ENCODE results near the gene MT1M.
"Not testable (repeated sequence)": the region's sequence is repeated elsewhere in the genome, so short reads cannot be mapped to it uniquely, and the experiment has no call there.

Gene MT1M

DNA sequence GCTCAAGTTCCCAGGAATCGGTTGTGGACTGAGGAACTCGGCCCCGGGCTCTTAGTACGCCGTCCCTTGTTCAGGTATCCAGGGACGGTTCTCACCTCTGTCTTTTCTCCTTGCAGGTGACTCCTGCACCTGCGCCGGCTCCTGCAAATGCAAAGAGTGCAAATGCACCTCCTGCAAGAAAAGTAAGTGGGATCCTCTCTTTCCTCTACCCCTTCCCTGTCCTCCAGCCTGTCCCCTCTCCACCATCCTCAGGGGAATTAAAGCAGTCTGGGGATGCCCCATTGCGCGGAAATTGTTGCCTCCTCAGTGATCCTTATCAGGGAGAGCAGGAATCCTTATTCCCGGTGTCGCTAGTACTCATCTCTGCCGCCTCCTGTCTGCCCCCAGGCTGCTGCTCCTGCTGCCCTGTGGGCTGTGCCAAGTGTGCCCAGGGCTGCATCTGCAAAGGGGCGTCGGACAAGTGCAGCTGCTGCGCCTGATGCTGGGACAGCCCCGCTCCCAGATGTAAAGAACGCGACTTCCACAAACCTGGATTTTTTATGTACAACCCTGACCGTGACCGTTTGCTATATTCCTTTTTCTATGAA lies 23.5 kb upstream of the MT1M start:
- DNase-seq (ENCODE audit: low read depth): peak; percentile 42

DNA sequence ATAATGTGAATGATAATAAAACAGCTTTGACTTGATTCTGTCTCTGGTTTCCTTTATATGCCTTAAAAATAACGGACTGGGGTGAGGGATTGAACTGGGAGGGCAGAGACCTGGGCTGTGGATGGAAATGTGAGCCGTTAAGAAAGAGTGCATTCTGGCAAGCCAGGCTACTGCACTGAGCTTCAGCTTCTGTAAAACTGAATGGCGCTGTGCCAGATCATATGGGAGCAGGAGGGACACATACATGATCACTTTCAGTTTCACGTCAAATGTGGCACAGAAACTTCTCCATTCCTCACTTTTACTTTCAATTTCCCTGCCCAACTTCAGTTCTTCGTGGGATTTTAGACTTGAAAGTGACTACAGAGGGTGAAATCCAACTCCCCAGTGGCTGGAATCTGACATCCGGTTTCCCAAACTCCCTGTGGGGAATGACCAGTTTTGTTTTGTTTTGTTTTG lies 23.0 kb upstream of the MT1M start:
- DNase-seq (ENCODE audit: low read depth): peak; percentile 92

DNA sequence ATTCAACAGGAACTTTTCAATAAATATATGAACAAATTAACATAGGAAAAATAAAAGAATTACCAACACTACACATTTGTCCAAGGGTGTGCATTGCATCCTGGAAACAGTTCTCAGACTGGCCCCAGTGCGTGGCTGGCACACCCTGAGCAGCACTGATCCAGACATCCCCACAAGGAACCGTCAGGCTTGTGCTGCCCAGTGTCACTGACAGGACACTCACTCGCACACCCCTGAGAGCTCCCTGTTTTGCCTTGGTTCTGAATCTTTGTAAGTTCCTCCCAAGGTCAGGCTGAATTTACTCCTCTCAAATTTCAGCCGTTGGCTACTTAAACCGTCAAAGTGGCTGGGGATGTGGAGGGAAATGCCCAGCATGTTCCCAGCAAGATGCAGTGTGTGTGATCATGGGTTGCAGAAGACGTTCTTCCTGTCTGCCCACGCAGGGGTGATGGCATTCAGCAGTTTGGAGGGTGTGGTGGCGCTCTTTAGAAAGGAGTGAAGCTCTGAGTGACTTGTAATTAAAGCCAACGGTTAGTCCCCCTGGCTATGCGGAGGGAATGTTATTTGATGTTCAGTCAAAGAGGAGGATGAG lies 22.3 kb upstream of the MT1M start:
- DNase-seq (ENCODE audit: low read depth): peak; percentile 89

DNA sequence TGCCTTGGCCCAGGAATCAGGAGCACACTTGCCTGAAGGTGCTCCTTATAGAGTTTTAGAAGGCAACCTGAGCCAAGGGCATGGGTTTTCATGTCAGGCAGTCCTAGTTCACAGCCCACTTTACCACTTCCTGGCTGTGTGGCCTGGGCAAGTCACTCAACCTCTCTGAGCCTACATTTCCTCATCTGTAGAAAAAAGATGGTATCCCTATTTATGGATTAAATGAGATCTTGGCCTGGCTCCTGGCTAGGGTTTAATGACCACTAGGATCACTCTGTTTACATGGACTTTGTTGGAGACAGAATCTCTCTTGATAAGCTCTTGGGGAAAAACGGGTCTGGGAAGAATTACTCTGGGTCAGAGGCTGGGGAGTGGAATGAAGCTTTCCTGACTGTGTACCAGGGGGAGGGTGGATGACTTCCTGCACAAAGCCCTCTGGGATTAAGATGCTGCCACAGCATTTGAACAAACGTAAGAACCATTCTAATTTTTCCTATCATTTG lies 21.8 kb upstream of the MT1M start:
- DNase-seq (ENCODE audit: low read depth): peak; percentile 73

DNA sequence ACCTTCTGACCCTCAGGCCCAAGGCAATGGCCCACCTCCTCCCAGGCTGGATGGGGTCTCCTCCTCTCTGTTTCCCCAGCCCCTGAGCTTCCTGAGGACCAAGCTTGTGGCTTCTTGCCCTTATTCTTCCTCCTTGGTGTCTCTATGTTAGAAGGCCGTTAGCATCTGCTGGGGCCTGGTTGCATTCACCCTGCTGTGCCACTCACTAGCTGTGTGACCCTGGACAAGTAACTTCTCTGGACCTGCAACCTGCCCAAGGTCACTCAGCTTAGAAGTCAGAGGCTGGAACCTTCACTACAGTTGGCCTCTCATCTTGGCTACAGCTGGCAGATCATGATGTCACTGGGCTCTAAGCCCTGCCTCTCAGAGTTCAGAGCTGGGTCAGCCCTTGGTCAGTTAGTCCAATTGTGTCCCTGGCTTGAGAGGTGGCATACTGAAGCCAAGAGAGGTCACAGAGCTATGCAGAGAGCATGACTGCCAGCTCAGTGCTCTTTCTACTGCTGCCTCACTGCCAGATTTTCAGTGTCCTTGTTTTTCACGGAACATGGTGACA lies 21.1 kb upstream of the MT1M start:
- peak; percentile 64 for DNase-seq (ENCODE audit: low read depth)

DNA sequence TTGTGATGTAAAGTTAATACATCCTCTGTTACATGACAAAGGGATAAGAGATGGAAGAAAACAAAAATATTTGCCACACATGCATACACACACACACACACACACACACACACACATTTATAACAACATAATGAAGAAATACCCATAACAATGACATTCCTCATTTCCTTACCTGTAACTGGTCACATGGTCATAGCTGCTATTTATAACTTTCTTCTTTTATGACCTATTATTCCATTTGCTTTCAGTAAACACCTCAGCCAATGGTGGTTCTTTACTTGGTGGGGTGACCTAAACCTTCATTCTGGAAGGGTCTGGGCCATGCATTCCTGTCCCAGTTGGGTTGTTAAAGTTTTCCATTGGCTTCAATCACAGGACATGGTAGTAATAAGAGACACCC lies 18.8 kb upstream of the MT1M start:
- DNase-seq (ENCODE audit: low read depth): no peak

DNA sequence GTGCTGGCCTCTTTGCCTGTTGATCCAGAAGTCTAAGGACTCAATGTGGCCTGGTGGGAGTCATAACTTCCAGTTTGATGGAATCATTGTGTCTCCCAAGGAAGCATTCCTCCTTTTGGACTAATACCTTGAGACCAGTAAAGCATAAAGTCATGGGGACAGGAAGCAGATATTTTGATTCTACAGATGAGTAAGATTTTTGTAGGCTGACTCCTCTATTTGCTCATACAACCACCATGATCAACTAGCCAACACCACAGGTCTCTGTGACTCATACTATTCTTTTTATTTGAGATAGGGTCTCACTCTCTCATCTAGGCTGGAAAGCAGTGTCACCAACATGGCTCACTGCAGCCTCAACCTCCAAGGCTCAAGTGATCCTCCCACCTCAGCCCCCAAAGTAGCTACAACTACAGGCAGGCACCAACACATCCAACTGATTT lies 17.9 kb upstream of the MT1M start:
- DNase-seq (ENCODE audit: low read depth): peak; percentile 85

DNA sequence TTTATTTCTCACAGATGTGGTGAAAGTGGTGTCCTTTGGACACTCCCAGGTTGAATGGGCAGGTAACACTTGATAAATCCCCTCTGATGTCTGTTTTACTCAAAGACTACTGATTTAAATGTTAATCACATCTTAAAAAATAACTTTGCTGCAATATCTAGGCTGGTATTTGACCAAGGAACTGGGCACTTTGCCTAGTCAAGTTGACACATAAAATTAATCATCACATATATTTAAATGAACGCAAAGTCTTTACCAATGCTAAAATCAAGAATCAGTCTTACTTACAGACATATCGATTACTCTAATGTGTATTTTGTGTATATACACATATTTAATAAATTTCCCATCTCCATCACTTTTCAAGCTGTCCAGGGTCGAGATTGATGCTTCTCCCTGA lies 17.1 kb upstream of the MT1M start:
- peak; percentile 70 for DNase-seq (ENCODE audit: low read depth)

DNA sequence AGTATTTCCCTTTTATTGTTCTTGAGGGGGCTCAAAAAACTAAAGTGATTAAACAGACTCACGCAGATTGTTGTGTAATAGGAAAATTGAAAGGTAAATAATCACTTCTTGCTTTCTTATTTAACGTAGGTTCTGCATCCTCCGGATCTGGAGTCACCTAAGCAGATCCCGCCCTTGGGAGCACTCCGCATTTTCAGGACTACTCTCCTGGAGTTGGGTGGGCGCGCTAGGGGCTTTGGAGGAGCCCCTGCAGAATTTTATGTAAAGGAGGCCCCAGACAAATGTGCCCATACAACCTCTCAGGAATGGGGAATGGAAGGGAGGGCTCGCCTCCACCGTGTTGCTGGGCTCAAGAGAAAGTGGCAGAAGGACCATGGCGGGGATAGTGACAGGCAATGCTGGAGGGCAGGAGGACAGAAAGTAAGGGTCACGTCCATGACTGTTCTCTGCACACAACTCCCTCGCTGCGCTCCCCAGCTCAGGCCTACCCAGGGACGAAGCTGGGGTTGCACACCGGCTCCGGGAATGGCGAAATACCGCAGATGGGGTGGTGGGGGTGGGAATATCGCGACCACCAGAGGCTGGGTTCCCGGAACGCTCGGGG lies 15.7 kb upstream of the MT1M start:
- DNase-seq (ENCODE audit: low read depth): no peak

DNA sequence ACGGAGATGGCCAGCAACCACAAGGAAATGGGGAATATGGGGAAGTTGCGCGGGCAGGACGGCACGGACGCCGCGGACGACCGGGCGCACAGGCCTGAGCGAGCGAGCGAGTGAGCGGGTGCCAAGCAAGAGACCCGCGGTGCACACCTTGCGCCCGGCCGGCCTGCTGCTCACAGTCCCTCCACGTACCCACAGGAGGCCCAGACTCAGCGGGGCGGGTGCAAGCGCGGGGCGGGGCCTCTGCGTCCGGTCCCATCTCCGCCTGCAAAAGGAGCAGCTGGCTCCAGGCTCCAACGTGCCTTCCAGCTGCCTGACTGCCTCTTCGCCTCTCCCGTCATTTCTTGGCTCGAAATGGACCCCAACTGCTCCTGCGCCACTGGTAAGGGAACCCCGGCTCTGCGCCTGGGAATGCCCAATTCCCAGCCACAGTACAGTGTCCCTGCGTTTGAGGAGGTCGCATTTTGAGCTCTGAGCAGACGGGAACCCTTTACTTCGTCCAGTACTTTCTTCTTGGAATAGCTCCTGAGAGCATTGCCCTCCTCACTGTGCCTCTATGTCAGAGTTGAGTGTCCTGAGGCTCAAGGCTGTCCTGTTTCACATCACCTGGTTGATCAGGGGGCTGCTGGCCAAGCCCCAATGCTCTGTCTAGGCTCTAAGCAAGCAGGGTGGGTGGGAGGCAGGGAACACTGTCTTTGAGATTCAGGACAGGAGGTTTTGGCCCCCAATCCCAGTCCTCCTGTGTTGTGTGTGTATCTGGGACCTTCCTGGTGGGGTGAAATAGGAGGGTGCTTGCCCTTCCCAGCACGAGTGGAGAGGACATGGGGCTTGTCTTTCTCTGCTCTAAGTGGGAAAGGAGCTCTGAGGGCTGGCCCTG lies 15.0 kb upstream of the MT1M start:
- DNase-seq (ENCODE audit: low read depth): peak; percentile 73

DNA sequence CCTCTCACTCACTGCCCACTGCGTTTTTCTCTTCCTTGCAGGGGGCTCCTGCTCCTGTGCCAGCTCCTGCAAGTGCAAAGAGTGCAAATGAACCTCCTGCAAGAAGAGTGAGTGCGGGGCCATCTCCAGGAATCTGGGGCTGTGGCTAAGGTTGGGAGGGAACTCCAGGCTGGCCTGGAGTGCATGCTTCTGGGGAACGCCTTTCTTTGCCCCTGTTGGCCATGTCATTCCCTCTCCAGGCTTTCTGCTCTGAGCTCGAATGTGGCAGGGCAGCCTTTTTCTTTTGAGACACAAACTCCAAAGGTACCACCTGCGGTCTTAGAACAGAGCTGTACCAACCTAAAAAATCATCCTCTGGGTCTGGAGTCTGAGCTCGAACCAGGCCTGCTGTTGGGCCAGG lies 14.3 kb upstream of the MT1M start:
- no peak for DNase-seq (ENCODE audit: low read depth)

DNA sequence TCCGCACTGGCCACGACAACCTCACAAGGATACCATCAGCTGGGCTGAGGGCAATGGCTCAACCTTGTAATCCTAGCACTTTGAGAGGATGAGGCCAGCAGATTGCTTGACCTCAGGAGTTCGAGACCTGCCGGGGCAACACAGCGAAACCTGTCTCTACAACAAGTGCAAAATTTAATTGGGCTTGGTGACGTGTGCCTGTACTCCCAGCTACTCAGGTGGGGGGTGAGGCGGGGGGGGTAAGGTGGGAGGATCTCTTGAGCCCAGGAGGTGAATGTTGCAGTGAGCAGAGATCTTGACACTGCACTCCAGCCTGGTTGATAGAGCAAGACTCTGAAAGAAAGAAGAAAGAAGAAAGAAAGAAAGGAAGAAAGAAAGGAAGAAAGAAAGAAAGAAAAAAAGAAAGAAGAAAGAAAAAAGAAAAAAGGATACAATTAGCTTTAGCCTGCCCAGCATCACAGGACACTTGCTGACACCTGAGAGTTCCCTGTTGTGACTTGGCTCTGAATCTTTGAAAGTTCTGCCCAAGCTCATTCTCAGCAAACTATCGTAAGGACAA lies 12.0 kb upstream of the MT1M start:
- DNase-seq (ENCODE audit: low read depth): no peak

DNA sequence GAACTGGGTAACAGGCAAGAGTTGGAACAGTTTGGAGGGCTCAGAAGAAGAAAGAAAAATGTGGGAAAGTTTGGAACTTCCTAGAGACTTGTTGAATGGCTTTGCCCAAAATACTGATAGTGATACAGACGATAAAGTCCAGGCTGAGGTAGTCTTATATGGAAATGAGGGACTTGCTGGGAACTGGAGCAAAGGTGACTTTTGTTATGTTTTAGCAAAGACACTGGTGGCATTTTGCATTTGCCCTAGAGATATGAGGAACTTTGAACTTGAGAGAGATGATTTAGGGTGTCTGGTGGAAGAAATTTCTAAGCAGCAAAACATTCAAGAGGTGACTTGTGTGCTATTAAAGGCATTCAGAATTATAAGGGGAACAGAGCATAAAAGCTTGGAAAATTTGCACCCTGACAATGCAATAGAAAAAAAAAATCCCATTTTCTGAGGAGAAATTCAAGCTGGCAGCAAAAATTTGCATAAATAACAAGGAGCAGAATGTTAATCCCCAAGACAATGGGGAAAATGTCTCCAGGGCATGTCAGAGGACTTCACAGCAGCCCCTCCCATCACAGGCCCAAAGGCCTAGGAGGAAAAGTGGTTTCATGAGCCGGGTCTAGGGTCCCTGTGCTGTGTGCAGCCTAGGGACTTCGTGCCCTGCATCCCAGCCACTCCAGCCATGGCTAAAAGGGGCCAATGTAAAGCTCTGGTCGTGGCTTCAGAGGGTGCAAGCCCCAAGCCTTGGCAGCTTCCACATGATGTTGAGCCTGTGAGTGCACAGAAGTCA lies 10.6 kb upstream of the MT1M start:
- not testable (repeated sequence) for DNase-seq (ENCODE audit: low read depth)

DNA sequence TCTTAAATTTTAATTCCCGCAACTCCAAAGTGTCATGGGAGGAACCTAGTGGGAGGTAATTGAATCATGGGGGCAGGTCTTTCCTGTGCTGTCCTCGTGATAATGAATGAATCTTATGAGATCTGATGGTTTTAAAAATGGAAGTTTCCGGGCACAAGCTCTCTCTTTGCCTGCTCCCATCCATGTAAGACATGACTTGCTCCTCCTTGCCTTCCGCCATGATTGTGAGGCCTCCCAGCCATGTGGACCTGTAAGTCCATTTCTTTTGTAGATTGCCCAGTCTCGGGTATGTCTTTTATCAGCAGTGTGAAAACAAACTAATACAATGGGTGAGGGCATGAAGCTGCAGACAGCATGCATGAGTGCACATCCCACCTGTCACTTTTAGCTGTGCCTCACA lies 9.3 kb upstream of the MT1M start:
- not testable (repeated sequence) for DNase-seq (ENCODE audit: low read depth)

DNA sequence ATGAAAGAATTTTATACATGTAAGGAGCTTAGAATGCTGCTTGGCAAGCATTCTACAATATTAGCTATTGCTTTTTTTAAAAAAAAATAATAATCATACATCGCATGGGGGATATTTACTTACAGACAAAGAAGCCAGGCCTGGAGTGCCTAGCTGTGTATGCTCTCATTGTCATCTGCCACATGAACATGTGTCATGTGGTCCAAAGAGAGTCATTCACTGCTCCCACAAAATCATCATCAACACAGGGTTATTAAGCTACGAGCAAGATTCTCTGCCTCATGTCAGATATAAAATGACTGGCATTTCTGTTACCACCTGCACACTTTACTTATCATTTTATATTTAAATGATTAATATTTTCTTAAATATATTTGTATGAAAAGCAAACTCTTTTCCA lies 8.8 kb upstream of the MT1M start:
- no peak for DNase-seq (ENCODE audit: low read depth)

DNA sequence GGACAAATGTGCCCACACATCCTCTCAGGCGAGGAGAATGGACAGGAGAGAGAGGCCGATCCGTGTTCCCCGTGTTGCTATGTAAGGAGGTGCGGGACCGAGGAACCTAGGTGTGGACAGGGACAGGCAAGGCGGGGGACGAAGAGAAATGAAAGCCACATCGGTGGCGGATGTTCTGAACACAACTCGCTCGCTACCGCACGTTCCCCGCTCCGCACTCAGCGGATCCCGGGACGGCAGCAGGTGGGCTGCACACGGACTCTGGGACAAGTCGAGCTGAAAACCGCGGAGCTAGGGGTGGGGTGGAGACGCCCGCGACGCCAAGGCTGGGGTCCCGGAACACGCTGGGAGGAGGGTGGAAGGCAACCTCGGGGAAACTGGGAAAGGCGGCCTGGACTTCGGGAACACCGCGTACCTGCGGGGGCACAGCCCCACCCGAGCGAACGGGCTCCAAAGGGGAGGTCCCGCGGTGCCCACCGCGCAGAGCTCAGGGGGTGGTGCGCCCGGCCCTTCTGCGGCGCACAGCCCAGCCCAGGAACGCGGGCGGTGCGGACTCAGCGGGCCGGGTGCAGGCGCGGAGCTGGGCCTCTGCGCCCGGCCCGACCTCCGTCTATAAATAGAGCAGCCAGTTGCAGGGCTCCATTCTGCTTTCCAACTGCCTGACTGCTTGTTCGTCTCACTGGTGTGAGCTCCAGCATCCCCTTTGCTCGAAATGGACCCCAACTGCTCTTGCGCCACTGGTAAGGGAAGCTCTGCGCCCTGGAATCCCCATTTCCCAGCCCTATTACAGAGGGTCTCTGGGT lies 7.1 kb upstream of the MT1M start, which contains the start of gene MT1E:
Gene MT1E, plus strand, starts transcription at position 642 of the 803 bp plus-strand sequence. Its CDS starts 71 bp downstream, at position 713.
- DNase-seq (ENCODE audit: low read depth): peak; percentile 88

DNA sequence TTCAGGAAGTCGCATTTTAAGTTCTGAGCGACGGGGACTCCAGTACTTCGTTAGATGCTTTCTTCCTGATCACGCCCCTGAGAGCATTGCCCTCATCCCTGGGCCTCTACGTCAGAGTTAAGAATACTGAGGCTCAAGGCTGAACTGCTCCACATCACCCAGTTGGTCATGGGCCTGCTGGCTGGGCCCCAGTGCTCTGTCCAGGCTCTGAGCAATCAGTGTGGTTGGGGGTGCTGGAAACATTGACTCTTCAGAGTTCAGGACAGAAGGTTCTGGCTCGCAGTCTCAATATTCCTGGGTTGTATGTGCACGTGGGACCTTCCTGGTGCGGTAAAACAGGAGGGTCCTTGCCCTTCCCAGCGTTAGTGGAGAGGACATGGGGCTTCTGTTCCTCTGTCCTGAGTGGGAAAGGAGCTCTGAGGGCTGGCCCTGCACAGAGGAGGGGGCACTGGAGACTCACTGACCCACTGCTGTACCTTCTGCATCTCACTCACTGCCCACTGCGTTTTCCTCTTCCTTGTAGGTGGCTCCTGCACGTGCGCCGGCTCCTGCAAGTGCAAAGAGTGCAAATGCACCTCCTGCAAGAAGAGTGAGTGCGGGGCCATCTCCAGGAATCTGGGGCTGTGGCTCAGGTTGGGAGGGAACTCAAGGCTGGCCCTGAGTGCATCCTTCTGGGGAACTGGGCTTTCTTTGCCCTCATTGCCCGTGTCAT lies 6.4 kb upstream of the MT1M start:
- DNase-seq (ENCODE audit: low read depth): peak; percentile 76

DNA sequence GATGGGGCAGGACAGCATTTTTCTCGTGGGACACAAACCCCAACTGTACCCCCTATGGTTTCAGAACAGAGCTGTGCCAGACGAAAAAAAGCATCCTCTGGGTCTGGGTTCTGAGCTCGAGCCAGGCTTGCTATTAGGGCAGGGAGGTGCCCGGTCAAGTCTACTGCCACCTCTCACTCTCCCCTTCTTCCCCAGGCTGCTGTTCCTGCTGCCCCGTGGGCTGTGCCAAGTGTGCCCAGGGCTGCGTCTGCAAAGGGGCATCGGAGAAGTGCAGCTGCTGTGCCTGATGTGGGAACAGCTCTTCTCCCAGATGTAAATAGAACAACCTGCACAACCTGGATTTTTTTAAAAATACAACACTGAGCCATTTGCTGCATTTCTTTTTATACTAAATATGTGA lies 5.8 kb upstream of the MT1M start:
- no peak for DNase-seq (ENCODE audit: low read depth)
